ENCODE results near the gene HIGD2A. TPM values are rescaled to one million over a fixed set of nuclear protein-coding genes. Genes with fewer than 3 reads are reported as not detected.

HIGD2A gene
- total and polyA plus RNA-seq, 10 of the 15 experiments (the other 5 are each of a cell fraction or from before 2014, with no cell fraction given): 152 to 348 (median 194) TPM

- H3K9ac ChIP-seq (ENCODE audit: control insufficient read depth, insufficient read depth, low read length): no peak overlapping the region
- RAD21 ChIA-PET (ENCODE audit: unreplicated experiment): interaction anchor here (0.6 kb wide), 1 partner anchor 731 kb away, joined by 3 read pairs; the partner anchor contains the start of gene FGFR4
- H3K4me3 ChIP-seq: no peak overlapping the region
- H3K4me2 ChIP-seq (ENCODE audit: control insufficient read depth, insufficient read depth): no peak overlapping the region
- H2AFZ ChIP-seq (ENCODE audit: control insufficient read depth, low read depth, low read length): no peak overlapping the region
- ATAC-seq (no peak), DNase-seq (ENCODE audit: low read depth, low spot score) (no peak), FAIRE-seq (no peak)
- TF ChIP-seq RFX5 (IDR thresholded peaks at IDR 0.05; ENCODE audit: low read depth, low read length): no peak
- no peak for TF ChIP-seq ZBTB33 (IDR thresholded peaks at IDR 0.05)
- no peak for TF ChIP-seq RELA (IDR thresholded peaks at IDR 0.05; ENCODE audit: borderline replicate concordance, partially characterized antibody)
- TF ChIP-seq MXI1 (IDR thresholded peaks at IDR 0.05; ENCODE audit: low read depth, low read length): no peak
- TF ChIP-seq NFXL1 (IDR thresholded peaks at IDR 0.05; ENCODE audit: borderline replicate concordance): no peak
- no peak for TF ChIP-seq ASH2L (IDR thresholded peaks at IDR 0.05; ENCODE audit: borderline replicate concordance, low read depth)
- no peak for TF ChIP-seq POLR2A (IDR thresholded peaks at IDR 0.05; ENCODE audit: low read depth, low read length)
- TF ChIP-seq ZBED1 (IDR thresholded peaks at IDR 0.05; ENCODE audit: borderline replicate concordance): no peak
- no peak for TF ChIP-seq ZNF384 (IDR thresholded peaks at IDR 0.05; ENCODE audit: borderline replicate concordance, low read depth, low read length)
- TF ChIP-seq STAT3 (IDR thresholded peaks at IDR 0.05; ENCODE audit: low read depth, low read length): no peak
- no peak for TF ChIP-seq SREBF2 (IDR thresholded peaks at IDR 0.05; ENCODE audit: low read length)
- no peak for TF ChIP-seq SREBF1 (IDR thresholded peaks at IDR 0.05; ENCODE audit: low read length)
- TF ChIP-seq ZNF217 (IDR thresholded peaks at IDR 0.05): no peak
- TF ChIP-seq NFYB (IDR thresholded peaks at IDR 0.05; ENCODE audit: insufficient read depth, low read depth, low read length): no peak
- no peak for TF ChIP-seq POLR2AphosphoS5 (IDR thresholded peaks at IDR 0.05; ENCODE audit: low read length)
- no peak for TF ChIP-seq CREB1 (IDR thresholded peaks at IDR 0.05; ENCODE audit: low read depth)
- TF ChIP-seq DPF2 (IDR thresholded peaks at IDR 0.05): no peak
- H3K79me2 ChIP-seq (ENCODE audit: control insufficient read depth, insufficient read depth, low read length): peaks cover 31% of the 10 kb centered on the region
- CTCF ChIA-PET: no interaction called here
- H3K4me1 ChIP-seq (ENCODE audit: control insufficient read depth, insufficient read depth, low read length): peaks cover 4% of the 10 kb centered on the region
- H4K20me1 ChIP-seq (ENCODE audit: control insufficient read depth, insufficient read depth): peaks cover 4% of the 10 kb centered on the region; the same call in 1 of the 2 replicates
- POLR2A ChIA-PET: interaction anchor here (0.6 kb wide), 1 partner anchor 73 kb away, joined by 7 read pairs; no protein-coding TSS in a partner anchor
- H3K36me3 ChIP-seq (ENCODE audit: control insufficient read depth in 2 of 2, insufficient read depth in 2 of 2, low read length in 1 of 2): peaks cover 11 to 12% of the 10 kb centered on the region in 2 experiments
- intact Hi-C loops (cut with micrococcal nuclease; ENCODE audit: unreplicated experiment) (no loop called here), in situ Hi-C loops (cut with MboI) (no loop called here)
- no TSS peak for BruUV-seq (replicated peaks)
- 99% methylated on average over 16 of the region's 16 CpGs for WGBS (ENCODE audit: insufficient coverage, insufficient replicate concordance, low lambda C conversion rate, missing lambda C conversion rate)
- no peak overlapping the region for H3K27ac ChIP-seq (ENCODE audit: control insufficient read depth, insufficient read depth)
- no peaks in the 10 kb centered on the region for H3K9me3 ChIP-seq (replicated peaks; ENCODE audit: control insufficient read depth, insufficient read depth, low read length)
- no peaks in the 10 kb centered on the region for H3K27me3 ChIP-seq (replicated peaks in 1 of 2; ENCODE audit: control insufficient read depth in 2 of 2, insufficient read depth in 2 of 2, low read length in 1 of 2)
- SMC1A ChIA-PET (ENCODE audit: uncharacterized antibody, unreplicated experiment): no interaction called here
Observed at GRCh38 chr5:176355400-176356178, 33.0 kb upstream of the HIGD2A start.
